Right atrium auricular region (tissue), 2 donors: ENCODE data around the gene STAT6. TPM values are rescaled to one million over a fixed set of nuclear protein-coding genes. Genes with fewer than 3 reads are reported as not detected.
"Not testable (repeated sequence)": the region's sequence is repeated elsewhere in the genome, so short reads cannot be mapped to it uniquely, and the experiment has no call there.

Source experiments
- DNase-seq: peaks from one replicate; pipeline ENCODE4 v3.0.0-alpha.2; 2019; ENCODE audit warnings: low spot score
- H3K27ac ChIP-seq, 2 donors: fragments of 200-600 bp; sonication (generic); 1 replicate in 1 of 2; 2 replicates in 1 of 2; pipeline ENCODE4 v1.5.1; 2016 to 2019
- H3K27me3 ChIP-seq, 2 donors: fragments of 200-600 bp; sonication (generic); one replicate each; pipeline versions ENCODE4 v1.5.1 to v1.6.0; 2017 to 2019
- H3K36me3 ChIP-seq: fragments of 200-600 bp; sonication (generic); one replicate; pipeline ENCODE4 v1.5.1; 2016
- H3K4me1 ChIP-seq, 2 donors: fragments of 200-600 bp; sonication (generic); one replicate each; pipeline versions ENCODE4 v1.5.1 to v1.6.0; 2017 to 2019
- H3K4me3 ChIP-seq, 2 donors: fragments of 200-600 bp; sonication (generic); 1 replicate in 1 of 2; 2 replicates in 1 of 2; pipeline ENCODE4 v1.5.1; 2017 to 2019; ENCODE audit warnings: mild to moderate bottlenecking in 1 of 2, moderate library complexity in 1 of 2
- H3K9me3 ChIP-seq, 2 donors: fragments of 200-600 bp; sonication (generic); one replicate each; pipeline ENCODE4 v1.5.1; 2019
- total RNA-seq, 2 donors: library from RNA; depleted of rRNA; stranded (reverse); fragments of >200 nt; gene quantifications; one replicate each; pipeline ENCODE4 v1.1.0, GENCODE V29; 2016
- TF ChIP-seq, protein P1 (sequence below), 2 donors: fragments of 200-600 bp; sonication (generic); IDR thresholded peaks; one replicate each; pipeline ENCODE4 v1.5.1; 2019; ENCODE audit warnings: antibody characterized with exemption in 2 of 2

STAT6 gene
- total RNA-seq, 2 donors from 2014 or later = 34.3 to 64.3 TPM

DNA sequence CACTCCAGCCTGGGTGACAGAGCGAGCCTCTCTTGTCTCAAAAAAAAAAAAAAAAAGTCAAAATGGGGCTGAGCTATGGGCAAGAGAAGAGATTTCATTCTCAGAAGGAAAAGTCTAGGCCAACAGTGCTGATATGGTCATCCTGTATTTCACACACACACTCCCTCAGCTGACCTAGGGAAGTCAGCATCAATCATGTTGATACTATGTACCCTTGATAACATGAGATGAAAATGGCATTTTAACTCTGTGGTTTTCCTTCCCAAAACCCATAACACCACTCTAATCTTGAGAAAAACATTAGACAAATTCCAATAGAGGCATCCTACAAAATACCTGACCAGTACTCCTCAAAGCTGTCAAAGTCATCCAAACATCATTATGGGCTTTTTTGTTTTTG, 30.3 kb downstream of the STAT6 start:
- DNase-seq = no peak
- no peaks in the 10 kb centered on the region for H3K9me3 ChIP-seq
- H3K4me3 ChIP-seq = no peak overlapping the region
- no peak overlapping the region for H3K27ac ChIP-seq
- no peaks in the 10 kb centered on the region for H3K27me3 ChIP-seq
- peaks cover 0 to 19% of the 10 kb centered on the region in 2 donors for H3K4me1 ChIP-seq
- TF ChIP-seq, protein P1, sequence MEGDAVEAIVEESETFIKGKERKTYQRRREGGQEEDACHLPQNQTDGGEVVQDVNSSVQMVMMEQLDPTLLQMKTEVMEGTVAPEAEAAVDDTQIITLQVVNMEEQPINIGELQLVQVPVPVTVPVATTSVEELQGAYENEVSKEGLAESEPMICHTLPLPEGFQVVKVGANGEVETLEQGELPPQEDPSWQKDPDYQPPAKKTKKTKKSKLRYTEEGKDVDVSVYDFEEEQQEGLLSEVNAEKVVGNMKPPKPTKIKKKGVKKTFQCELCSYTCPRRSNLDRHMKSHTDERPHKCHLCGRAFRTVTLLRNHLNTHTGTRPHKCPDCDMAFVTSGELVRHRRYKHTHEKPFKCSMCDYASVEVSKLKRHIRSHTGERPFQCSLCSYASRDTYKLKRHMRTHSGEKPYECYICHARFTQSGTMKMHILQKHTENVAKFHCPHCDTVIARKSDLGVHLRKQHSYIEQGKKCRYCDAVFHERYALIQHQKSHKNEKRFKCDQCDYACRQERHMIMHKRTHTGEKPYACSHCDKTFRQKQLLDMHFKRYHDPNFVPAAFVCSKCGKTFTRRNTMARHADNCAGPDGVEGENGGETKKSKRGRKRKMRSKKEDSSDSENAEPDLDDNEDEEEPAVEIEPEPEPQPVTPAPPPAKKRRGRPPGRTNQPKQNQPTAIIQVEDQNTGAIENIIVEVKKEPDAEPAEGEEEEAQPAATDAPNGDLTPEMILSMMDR (IDR thresholded peaks at IDR 0.05) = no peak
- H3K36me3 ChIP-seq = no peaks in the 10 kb centered on the region

DNA sequence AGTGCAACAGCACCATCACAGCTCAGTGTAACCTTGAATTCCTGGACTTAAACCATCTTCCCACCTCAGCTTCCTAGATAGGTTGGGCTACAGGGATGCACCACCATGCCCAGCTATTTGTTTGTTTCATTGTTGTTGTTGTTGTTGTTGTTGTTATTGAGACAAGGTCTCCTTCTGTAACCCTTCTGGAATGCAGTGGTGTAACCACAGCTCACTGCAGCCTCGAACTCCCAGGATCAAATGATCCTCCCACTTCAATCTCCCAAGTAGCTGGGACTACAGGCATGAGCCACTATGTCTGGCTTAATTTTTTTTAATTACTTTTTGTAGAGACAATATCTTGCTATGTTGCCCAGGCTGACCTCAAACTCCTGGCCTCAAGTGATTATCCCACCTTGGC, 31.3 kb downstream of the STAT6 start:
- H3K4me1 ChIP-seq = peaks cover 0 to 16% of the 10 kb centered on the region in 2 donors
- no peaks in the 10 kb centered on the region for H3K36me3 ChIP-seq
- no peak for DNase-seq
- no peak overlapping the region for H3K4me3 ChIP-seq
- H3K9me3 ChIP-seq = no peaks in the 10 kb centered on the region
- H3K27me3 ChIP-seq = no peaks in the 10 kb centered on the region
- H3K27ac ChIP-seq = peak overlapping the region; percentile 82 to 85
- TF ChIP-seq, protein P1 (IDR thresholded peaks at IDR 0.05) = no peak

DNA sequence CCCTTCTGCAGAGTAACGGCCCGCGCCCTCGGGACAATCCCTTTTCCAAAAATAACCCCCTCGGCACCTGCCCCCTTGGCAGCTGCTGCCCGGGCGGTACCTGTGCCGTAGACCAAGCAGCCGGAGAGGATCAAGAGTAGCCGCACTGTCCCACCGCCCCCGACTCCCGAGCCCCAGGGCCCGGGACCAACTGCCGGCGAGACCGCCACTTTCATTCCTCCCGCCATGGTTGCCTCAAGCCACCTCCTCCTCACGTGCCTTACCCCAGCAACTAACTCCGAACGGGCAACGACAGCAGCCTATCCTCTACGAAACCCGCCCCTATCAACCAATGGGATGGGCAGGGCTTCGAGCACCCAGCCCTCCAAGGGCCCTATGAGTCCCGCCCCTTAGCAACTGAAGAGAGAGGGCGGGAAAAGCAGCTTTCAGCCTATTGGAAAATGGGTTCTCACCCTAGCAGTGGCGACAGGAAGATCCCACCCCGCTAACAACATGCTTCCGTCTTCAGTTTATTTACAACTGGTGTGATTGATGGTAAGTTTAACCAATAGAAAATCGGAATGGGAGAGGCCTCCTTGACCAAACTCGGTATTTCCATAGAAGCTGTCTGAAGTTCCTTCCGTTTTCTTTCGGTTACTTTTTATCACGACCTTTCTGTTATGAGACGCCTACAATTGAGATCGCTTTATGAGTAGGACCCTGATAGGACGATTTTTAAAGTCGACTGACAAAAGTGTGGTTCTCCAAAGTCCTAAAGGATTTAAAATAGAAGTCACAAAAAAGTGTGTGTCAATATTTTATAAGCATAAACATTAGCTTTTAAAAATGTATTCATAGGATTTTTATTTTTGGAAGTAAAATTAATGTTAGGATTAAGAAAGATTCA, 32.4 kb downstream of the STAT6 start, which contains the start of gene NEMP1:
TSS of gene NEMP1 (minus strand) at position 273 of the 886 bp plus-strand sequence. CDS start at position 227, 46 bp downstream.
- peak; percentile 99 for DNase-seq
- TF ChIP-seq, protein P1 (IDR thresholded peaks at IDR 0.05) = no peak
- no peaks in the 10 kb centered on the region for H3K36me3 ChIP-seq

DNA sequence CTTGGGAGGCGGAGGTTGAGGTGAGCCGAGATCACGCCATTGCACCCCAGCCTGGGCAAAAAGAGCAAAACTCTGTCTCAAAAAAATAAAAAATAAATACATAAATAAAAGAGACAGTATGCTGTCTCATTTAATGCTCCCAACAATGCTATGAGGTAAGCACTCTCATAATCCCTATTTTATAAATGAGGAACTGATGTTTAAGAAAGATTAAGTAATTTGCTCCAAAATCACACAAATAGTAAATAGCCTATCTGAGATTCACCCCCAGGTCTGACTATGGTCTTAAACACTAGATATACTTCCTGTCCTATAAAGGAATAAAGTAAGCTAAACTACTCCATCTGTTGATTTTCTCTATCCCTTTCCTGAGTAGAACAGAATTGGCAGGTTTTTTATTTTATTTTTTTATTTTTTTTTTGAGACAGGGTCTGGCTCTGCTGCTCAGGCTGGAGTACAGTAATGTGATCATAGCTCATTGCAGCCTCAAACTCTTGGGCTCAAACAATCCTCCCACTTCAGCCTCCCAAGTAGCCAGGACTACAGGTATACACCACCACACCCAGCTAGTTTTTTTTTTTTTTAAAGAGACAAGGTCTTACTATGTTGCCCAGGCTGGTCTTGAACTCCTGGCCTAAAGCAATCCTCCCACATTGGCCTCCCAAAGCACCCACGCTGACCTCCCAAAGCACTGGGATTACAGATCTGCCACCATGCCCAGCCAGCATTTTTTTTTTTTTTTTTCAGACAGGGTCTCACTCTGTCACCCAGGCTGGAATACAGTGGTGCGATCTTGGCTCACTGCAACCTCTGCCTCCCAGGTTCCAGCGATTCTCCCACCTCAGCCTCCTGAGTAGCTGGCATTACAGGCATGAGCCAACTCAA, 37.4 kb downstream of the STAT6 start:
- Histone ChIP-seq H3K4me3 (peak overlapping the region in 1 of 2 donors; percentile 15), H3K4me1 (peaks cover 0 to 12% of the 10 kb centered on the region in 2 donors)
- H3K36me3 ChIP-seq, H3K27me3 ChIP-seq, H3K9me3 ChIP-seq, H3K27ac ChIP-seq, DNase-seq: not testable (repeated sequence)

More for the DNA sequence above, 32.4 kb downstream of the STAT6 start, which contains the start of gene NEMP1:
- H3K9me3 ChIP-seq = no peaks in the 10 kb centered on the region
- no peaks in the 10 kb centered on the region for H3K27me3 ChIP-seq
- H3K4me3 ChIP-seq = peak within 1 kb of the TSS; percentile 57 to 77
- peak within 1 kb of the TSS; percentile 82 to 85 for H3K27ac ChIP-seq
- H3K4me1 ChIP-seq = peaks cover 0 to 16% of the 10 kb centered on the region in 2 donors

DNA sequence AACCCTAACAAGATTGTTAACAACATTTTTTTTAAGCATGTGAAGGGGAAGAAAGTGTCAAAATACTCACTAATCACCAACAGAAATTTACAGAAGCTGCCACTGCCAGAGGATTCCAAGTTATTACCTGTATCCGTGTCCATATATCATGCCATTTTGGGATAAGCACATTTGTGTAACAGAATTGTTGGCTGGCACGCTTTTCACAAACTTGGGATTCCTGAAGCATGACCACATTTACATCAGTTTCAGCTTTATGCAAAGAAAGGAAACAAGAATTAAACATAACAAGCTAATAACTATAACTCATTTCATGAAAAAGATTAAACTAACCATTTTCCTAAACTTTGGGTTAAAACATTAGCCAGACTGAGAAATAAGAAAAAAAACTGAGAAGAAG, 38.5 kb downstream of the STAT6 start:
- Histone ChIP-seq H3K36me3 (no peaks in the 10 kb centered on the region), H3K4me1 (peaks cover 0 to 4% of the 10 kb centered on the region in 2 donors), H3K27me3 (no peaks in the 10 kb centered on the region), H3K27ac (no peak overlapping the region), H3K9me3 (no peaks in the 10 kb centered on the region), H3K4me3 (no peak overlapping the region)
- TF ChIP-seq, protein P1 (IDR thresholded peaks at IDR 0.05) = no peak
- DNase-seq = no peak

DNA sequence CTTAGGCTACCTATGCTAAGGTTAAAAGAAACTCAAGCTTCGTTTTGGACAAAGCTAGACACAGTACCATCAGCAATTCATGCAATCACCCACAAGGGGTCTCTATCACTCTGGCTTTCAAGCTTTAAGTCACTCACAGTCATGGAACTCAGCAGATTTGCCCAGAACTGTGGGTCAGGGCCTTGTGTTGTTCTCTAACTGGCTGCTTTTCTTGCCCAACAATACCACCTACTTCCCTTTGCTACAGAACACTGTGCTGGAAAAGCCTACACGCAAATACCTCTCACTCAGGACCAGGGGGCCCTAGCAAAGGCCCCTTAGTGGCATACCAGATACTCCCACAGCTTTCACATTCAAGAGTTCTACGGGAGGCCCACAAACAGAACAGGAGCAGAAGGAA, 41.6 kb downstream of the STAT6 start:
- no peak overlapping the region for H3K4me3 ChIP-seq
- TF ChIP-seq, protein P1 (IDR thresholded peaks at IDR 0.05) = peak; percentile 59 to 91
- H3K36me3 ChIP-seq = no peaks in the 10 kb centered on the region
- peak; percentile 88 for DNase-seq
- no peaks in the 10 kb centered on the region for H3K27me3 ChIP-seq
- no peaks in the 10 kb centered on the region for H3K9me3 ChIP-seq
- H3K4me1 ChIP-seq = no peaks in the 10 kb centered on the region
- H3K27ac ChIP-seq = peak overlapping the region; percentile 13 to 31
